HepG2 (cell line): ENCODE measurements around the gene SASH1. TPM values are rescaled to one million over a fixed set of nuclear protein-coding genes. Genes with fewer than 3 reads are reported as not detected.
A peak's percentile ranks its signal among the peaks of the same experiment; 100 is the strongest.

ENCODE experiments used
- ATAC-seq: fragments of 200-7000 bp; cut with Tn5 transposase; 3 replicates; pipeline ENCODE4 v1.9.1; 2020; ENCODE audit warnings: mild to moderate bottlenecking, moderate library complexity
- BruUV-seq: library from RNA; stranded (reverse); fragments of 400-500 nt; replicated peaks from 2 replicates; lab custom pipeline; 2021; lab: Mats Ljungman, UMichigan
- CTCF ChIA-PET: fragments of 300-600 bp; formaldehyde crosslinking; extraction: SDS; loops from one replicate; lab custom pipeline; 2021; ENCODE audit warnings: low total read pairs, inconsistent platforms, low intra/inter-chr PET ratio; lab: Yijun Ruan, JAX
- POLR2A ChIA-PET: fragments of 350-600 bp; sonication (Branson Sonifier 250); formaldehyde crosslinking; loops from one replicate; lab custom pipeline; 2020; ENCODE audit warnings: antibody characterized with exemption, inconsistent platforms; lab: Yijun Ruan, JAX
- DNase-seq: peaks from one replicate; pipeline ENCODE4 v3.0.0-alpha.2; 2015; ENCODE audit warnings: low spot score
- FAIRE-seq: peaks from 3 replicates; lab custom pipeline; 2011; peaks lifted over from hg19 to GRCh38; lab: Jason Lieb, UNC
- H2AFZ ChIP-seq: one replicate; pipeline ENCODE4 v1.6.1; 2011; ENCODE audit warnings: low read length, inconsistent platforms
- H3K27ac ChIP-seq: fragments of 300-600 bp; 3 replicates; pipeline ENCODE4 v1.8.0; 2011; ENCODE audit warnings: mixed run types, mild to moderate bottlenecking, mixed read lengths, low read length, inconsistent platforms; ENCODE audit not compliant: insufficient read depth; ENCODE audit errors: extremely low read length
- H3K27me3 ChIP-seq, 2 experiments: fragments of 200-600 bp in 1 of 2; 2 replicates in 1 of 2; 3 replicates in 1 of 2; pipeline versions ENCODE4 v1.6.0 to v1.8.0; 2011; ENCODE audit warnings: low read length in 2 of 2, mild to moderate bottlenecking in 2 of 2, moderate library complexity in 2 of 2, inconsistent platforms in 1 of 2; ENCODE audit not compliant: insufficient read depth in 2 of 2, control insufficient read depth in 1 of 2
- H3K36me3 ChIP-seq, 2 experiments: fragments of 200-600 bp in 1 of 2; replicated peaks in 1 of 2; 2 replicates in 1 of 2; 3 replicates in 1 of 2; pipeline versions ENCODE4 v1.5.1 to v1.8.0; 2011; ENCODE audit warnings: low read length in 2 of 2, inconsistent platforms in 1 of 2; ENCODE audit not compliant: insufficient read depth in 2 of 2, control insufficient read depth in 1 of 2
- H3K4me1 ChIP-seq: 2 replicates; pipeline ENCODE4 v1.5.1; 2012; ENCODE audit warnings: low read length, inconsistent platforms; ENCODE audit not compliant: insufficient read depth
- H3K4me2 ChIP-seq: 2 replicates; pipeline ENCODE4 v1.6.0; 2011; ENCODE audit warnings: low read depth, low read length, inconsistent platforms
- H3K4me3 ChIP-seq, 3 experiments: fragments of 200-600 bp in 1 of 3; sonication (generic), shearing (Covaris generic) in 1 of 3; replicated peaks in 1 of 3; 2 replicates each; pipeline ENCODE4 v1.5.1; 2011 to 2016; ENCODE audit warnings: low read length in 3 of 3, inconsistent platforms in 2 of 3, low read depth in 2 of 3, mild to moderate bottlenecking in 2 of 3, control low read depth in 1 of 3, mixed read lengths in 1 of 3; ENCODE audit not compliant: insufficient read depth in 1 of 3
- H3K79me2 ChIP-seq: one replicate; pipeline ENCODE4 v1.6.1; 2011; ENCODE audit warnings: low read length, inconsistent platforms; ENCODE audit not compliant: insufficient read depth
- H3K9ac ChIP-seq: 2 replicates; pipeline ENCODE4 v1.6.0; 2011; ENCODE audit warnings: mild to moderate bottlenecking, low read depth, low read length, inconsistent platforms; ENCODE audit not compliant: insufficient read depth
- H3K9me3 ChIP-seq: 2 replicates; pipeline ENCODE4 v1.5.1; 2012; ENCODE audit warnings: mild to moderate bottlenecking, low read length
- H4K20me1 ChIP-seq: 2 replicates; pipeline ENCODE4 v1.6.0; 2011; ENCODE audit warnings: inconsistent platforms, mild to moderate bottlenecking, low read length, moderate library complexity; ENCODE audit not compliant: insufficient read depth
- CBX2 ChIP-seq, 2 experiments: fragments of 200-600 bp in 1 of 2; sonication (generic); formaldehyde crosslinking in 1 of 2; IDR thresholded peaks; 2 replicates each; pipeline versions ENCODE4 v1.7.0 to v1.8.1; 2018 to 2022; ENCODE audit warnings: low read depth in 2 of 2, low read length in 1 of 2, mild to moderate bottlenecking in 1 of 2, missing genetic modification reagents in 1 of 2
- ISL2 ChIP-seq: sonication (generic); formaldehyde crosslinking; IDR thresholded peaks from 2 replicates; pipeline ENCODE4 v1.5.0; 2020; ENCODE audit warnings: missing genetic modification reagents
- NONO ChIP-seq, 2 experiments: fragments of 450-650 bp in 1 of 2; sonication (generic) in 1 of 2; formaldehyde crosslinking in 1 of 2; IDR thresholded peaks in 1 of 2; conservative IDR thresholded peaks in 1 of 2; 2 replicates each; pipeline versions ENCODE4 v1.6.1 to v1.8.0; 2017 to 2022; ENCODE audit warnings: mild to moderate bottlenecking in 1 of 2, missing genetic modification reagents in 1 of 2, moderate library complexity in 1 of 2
- ZNF263 ChIP-seq: sonication (generic); formaldehyde crosslinking; IDR thresholded peaks from 2 replicates; pipeline ENCODE4 v1.4.0; 2020; ENCODE audit warnings: missing genetic modification reagents
- ZNF687 ChIP-seq: sonication (generic); formaldehyde crosslinking; IDR thresholded peaks from 2 replicates; pipeline ENCODE4 v1.5.1; 2020; ENCODE audit warnings: mild to moderate bottlenecking, missing genetic modification reagents, moderate library complexity
- WGBS: methylation state at CpG from one replicate; pipeline ENCODE4 v1.1.6; 2017; ENCODE audit warnings: low lambda C conversion rate; 5-methylcytosine and 5-hydroxymethylcytosine counted together
- in situ Hi-C: cut with HindIII; loops from 2 replicates; pipeline ENCODE4 v1.10.0; 2017; ENCODE audit warnings: low pct_unique_long_range_greater_than_20kb; ENCODE audit not compliant: extremely low pct_ligation_motif_present
- intact Hi-C: fragments of 100-400 bp; cut with micrococcal nuclease; formaldehyde crosslinking; loops from one replicate; pipeline ENCODE4 v1.10.0; 2022; ENCODE audit not compliant: unreplicated experiment
- polyA plus RNA-seq, 8 experiments: library from polyadenylated mRNA; depleted of rRNA in 3 of 8; stranded (reverse) in 7 of 8; unstranded in 1 of 8; fragments of >200 nt; fragmentation: Illumina TruSeq in 4 of 8; extraction: Trizol in 4 of 8; gene quantifications; 2 replicates each; pipeline versions ENCODE4 v1.2.1 to v1.2.3, GENCODE V29; 2011 to 2016; ENCODE audit warnings: low read depth in 4 of 8, missing spikeins in 1 of 8, mixed read lengths in 1 of 8; ENCODE audit not compliant: insufficient read depth in 1 of 8
- total RNA-seq, 5 experiments: library from RNA; depleted of rRNA; stranded (reverse); fragments of >200 nt; fragmentation: Illumina TruSeq; extraction: Trizol; gene quantifications; 2 replicates each; pipeline ENCODE4 v1.2.3, GENCODE V29; 2016; ENCODE audit warnings: low read depth in 1 of 5

Gene SASH1
- total and polyA plus RNA-seq, 2 of the 13 experiments (the other 11 are each of a cell fraction or from before 2014, with no cell fraction given) = 7.5 to 8.2 TPM

- no peaks in the 10 kb centered on the region for H3K79me2 ChIP-seq
These were observed 64.1 kb downstream of the SASH1 start for GRCh38 chr6:148406579-148407371.

More at GRCh38 chr6:148406579-148407371, 64.1 kb downstream of the SASH1 start:
- Histone ChIP-seq H3K9me3 (no peaks in the 10 kb centered on the region), H3K4me3 (no peak overlapping the region), H3K4me1 (no peaks in the 10 kb centered on the region), H4K20me1 (no peaks in the 10 kb centered on the region), H3K4me2 (no peak overlapping the region), H2AFZ (no peak overlapping the region), H3K9ac (no peak overlapping the region), H3K36me3 (no peaks in the 10 kb centered on the region; a peak in 1 of 5 replicates), H3K27me3 (no peaks in the 10 kb centered on the region), H3K27ac (no peak overlapping the region)
- no peak for FAIRE-seq
- 97% methylated on average over 6 of the region's 6 CpGs for WGBS
- TF ChIP-seq NONO (IDR thresholded peaks at IDR 0.05) (no peak), NONO (CRISPR knock-in tag; conservative IDR thresholded peaks at IDR 0.05) (no peak), CBX2 (IDR thresholded peaks at IDR 0.05; ENCODE audit: low read depth, low read length) (no peak), CBX2 (CRISPR knock-in tag; IDR thresholded peaks at IDR 0.05; ENCODE audit: low read depth) (no peak), ZNF687 (CRISPR knock-in tag) (no peak), ISL2 (CRISPR knock-in tag) (no peak), ZNF263 (peak; percentile 79)
- BruUV-seq = no TSS peak
- ChIA-PET POLR2A (no interaction called here), CTCF (no interaction called here)
- intact Hi-C loops = no loop called here
- in situ Hi-C loops = no loop called here
- no peak for DNase-seq
- no peak for ATAC-seq
